GM19023 (cell line): Measurements from ENCODE around the gene KLK10.

ENCODE experiments used
- ATAC-seq: cut with Tn5 transposase; IDR thresholded peaks from one replicate; pipeline ENCODE4 v1.9.1; 2021; ENCODE audit warnings: mild to moderate bottlenecking, moderate library complexity; ENCODE audit not compliant: unreplicated experiment

Gene KLK10

DNA sequence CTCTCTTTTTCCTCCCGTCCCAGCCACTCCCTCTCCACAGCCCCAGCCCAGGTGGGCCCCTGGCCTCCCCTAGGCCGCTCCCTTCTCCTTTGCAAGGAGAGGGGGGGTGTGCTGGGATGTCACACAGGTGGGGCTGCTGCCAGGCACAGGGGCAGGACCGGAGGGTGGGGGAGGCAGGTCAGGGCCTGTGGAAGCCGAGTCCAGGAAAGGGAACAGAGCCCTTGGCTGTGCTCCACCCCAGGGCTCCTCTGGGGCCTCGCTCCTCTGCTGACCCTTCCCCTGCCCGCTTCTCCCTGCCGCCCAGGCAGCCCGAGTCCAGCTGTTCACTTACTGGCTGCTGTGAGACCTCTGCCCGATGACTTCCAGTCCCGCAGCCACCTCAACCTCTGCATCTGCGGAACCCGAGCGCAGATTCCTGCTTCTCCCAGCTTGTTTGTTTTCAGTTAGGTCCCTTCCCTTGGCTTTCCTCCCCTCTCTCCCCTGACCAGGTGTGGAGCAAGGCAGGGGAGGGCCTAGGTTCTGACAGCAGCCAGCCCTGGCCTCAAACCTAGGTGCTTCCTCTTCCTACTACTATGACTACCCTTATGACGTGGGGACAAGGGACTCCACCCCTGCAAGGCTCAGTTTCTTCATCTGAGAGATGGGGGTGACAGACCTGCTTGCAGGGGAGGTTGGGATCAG, 7.8 kb upstream of the KLK10 start:
- no peak for ATAC-seq

DNA sequence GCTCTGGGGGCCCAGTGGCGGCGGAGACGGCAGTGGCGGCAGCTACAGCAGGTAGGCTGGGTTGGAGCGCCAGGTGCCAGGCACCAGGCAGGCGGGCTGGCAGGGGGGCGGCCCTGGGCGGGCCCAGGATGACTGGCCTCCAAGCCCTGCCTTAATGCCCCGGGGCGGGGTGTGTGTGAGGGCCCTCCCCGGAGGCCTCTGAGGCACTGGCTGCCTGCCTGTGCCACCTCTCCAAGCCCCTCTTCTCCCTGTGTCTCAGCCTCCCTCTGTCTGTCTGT, 7.0 kb upstream of the KLK10 start, which contains the start of gene KLK11:
TSS of gene KLK11 (minus strand) at position 63 of the 278 bp plus-strand sequence. CDS start 985 bp downstream, outside the sequence.
- ATAC-seq, result no peak

DNA sequence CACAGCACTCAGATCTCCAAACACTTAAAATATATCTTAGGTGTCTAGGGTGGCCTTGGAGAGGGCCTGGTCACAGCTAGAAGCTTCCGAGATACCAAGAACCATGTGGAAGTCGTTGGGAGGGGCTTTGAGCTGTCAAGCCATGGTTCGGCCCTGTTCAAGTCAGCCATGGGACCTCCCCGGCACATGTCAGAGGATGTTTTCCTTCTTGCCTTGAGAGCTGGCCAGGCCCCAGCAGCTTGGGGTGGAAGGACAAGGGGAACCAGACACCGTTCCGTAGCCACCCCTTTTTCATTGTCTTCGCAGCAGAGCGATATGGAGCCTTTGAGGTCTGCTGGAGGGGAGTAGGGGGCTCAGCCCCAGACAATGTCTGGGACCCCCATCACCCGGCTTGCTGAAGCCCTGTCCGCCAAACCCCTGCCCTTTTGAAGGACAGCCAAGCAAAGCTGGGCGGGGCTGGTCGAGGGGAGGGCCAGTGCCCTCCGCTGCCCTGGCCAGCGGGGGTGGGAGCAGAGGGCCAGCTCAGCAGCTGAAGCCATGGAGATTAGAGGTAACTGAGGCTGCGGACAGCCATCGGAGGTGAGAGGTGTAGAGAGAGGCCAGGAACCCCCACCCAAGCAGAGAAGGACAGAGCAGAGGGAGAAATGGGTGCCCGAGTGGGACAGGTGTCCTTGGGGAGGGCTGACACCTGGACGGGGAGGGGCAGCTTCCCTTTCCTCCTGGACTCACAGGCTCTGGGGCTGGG, 6.5 kb upstream of the KLK10 start:
- no peak for ATAC-seq

DNA sequence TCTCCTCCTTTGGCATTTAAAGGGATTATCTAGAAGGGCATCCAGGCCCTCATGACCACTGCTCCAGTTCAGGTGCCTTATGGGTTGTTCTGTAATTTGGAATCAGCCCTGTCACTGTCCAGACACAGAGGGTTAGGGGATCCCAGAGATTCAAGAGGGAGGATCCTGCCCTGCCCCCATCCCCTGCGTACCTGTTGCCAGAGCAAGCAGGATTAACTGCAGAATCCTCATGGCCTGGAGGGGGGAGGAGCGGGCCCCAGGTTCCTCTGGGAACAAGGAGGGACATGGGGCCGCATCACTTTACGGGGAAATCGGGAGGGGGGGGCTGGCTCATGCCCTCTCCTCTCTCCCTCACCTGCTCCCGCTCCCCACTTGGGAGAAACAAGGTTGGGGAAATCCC, 5.9 kb upstream of the KLK10 start:
- ATAC-seq, result no peak

DNA sequence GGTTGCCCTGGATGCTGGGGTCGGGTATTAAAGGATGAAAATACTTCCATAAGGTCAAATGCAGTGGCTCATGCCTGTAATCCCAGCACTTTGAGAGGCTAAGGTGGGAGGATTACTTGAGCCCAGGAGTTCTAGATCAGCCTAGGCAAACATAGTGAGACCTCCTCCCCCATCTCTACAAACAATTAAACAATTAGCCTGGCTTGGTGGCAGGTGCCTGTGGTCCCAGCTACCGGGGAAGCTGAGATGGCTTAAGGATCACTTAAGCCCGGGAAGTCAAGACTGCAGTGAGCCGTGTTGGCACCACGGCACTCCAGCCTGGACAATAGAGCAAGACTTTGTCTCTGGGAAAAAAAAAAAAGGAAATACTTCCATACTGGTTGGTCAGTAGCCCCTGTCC, 5.4 kb upstream of the KLK10 start:
- no peak for ATAC-seq

DNA sequence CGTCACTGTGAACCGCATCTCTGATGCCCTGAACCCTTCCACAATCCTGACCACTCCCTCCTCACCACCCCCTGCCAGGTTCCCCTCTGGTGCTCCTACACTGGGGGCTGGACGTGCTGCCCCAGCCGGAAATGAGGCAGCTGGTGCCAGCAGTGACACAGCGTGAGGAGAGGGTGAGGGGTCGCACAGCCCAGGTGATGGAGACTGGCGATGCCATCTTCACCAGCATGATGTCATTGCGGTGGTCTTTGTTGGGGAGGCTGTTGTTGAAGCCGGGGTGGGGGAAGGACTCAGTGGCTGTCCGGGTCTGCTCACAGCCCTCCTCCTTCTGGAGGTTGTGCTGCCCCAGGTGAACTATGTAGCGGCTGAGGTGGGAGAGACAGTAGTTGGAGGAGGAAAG, 4.4 kb upstream of the KLK10 start:
- no peak for ATAC-seq

DNA sequence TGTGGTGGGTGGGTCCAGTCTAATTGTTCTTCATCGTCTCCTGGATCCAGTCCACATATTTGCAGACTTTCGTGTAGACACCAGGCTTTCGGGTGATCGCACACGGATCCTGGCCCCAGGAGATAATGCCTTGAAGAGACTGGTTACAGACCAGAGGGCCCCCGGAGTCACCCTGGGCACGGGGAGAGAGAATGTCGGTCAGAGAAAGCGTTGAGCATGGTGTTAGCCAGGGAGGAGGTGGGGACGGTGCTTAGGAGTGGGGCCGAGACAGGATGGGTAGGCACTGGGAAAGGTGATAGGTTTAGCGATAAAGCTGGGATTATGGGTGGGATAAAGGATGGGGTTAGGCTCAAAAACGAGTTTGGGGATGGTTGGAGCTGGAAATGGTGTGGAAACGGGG, 3.0 kb upstream of the KLK10 start:
- ATAC-seq, result no peak

DNA sequence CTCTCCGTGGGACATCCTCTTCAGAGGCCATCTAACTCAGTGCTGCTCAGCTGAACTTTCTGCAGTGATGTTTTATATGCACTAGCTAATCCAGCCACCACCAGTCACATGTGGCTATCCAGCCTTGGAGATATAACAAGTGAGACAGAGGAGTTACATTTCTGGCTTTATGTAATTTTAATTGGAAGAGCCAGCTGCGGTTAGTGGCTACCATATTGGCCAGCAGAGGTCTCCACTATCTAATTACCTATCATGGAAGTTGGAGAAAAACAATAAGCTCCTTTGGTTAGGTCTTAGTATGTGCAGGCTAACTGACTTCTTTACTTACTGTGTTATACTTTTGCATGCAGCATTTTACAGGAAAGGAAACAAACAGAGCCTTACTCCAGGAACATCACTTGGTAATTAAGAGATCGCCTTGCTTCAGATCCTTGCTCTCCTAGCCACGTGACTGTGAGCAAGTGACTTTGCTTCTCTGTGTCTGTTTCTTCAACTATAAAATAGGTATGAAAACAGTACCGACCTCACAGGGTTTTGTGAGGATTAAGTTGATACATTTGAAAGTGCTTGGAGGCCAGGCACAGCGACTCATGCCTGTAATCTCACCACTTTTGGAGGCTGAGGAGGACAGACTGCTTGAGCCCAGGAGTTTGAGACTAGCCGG, 1.6 kb upstream of the KLK10 start:
- no peak for ATAC-seq

DNA sequence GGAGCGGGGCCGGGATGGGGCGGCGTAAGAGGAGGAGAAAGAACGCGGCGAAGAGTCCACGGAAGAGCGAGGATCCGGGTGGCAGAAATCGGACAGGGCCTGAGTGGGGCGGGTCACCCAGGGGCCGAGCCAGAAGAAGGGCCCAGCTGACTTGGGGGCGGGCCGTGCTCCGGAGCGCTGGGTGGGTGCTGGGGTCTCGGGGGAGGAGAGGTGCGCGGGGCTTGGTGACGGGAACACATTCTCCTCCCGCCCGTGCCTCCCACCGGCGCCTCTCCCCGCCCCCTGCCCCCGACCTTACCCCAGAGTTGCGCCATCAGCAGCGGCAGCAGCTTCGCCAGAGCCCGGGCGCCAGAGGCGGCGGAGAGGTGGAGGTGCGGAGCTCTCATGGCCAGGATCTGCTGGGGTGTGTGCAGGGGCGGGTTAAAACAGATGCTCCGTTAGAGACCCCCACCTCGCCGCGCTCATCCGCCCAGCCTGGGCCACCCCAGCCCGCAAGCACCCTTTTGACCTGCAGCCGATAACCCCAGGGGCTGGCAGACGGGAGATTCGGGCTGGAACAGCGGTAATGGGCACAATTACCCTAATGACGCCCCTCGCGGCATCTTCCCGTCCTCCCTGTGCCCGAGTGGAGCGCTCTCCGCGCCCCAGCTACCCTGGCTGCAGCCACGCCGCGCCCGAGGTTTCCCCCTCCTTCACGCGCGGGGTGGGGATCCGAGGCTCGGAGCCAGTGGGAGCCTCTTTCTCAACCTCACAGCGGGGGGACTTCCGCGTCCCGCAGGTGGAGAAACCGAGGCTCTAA, 565 bp downstream of the KLK10 start:
- ATAC-seq, result no peak

DNA sequence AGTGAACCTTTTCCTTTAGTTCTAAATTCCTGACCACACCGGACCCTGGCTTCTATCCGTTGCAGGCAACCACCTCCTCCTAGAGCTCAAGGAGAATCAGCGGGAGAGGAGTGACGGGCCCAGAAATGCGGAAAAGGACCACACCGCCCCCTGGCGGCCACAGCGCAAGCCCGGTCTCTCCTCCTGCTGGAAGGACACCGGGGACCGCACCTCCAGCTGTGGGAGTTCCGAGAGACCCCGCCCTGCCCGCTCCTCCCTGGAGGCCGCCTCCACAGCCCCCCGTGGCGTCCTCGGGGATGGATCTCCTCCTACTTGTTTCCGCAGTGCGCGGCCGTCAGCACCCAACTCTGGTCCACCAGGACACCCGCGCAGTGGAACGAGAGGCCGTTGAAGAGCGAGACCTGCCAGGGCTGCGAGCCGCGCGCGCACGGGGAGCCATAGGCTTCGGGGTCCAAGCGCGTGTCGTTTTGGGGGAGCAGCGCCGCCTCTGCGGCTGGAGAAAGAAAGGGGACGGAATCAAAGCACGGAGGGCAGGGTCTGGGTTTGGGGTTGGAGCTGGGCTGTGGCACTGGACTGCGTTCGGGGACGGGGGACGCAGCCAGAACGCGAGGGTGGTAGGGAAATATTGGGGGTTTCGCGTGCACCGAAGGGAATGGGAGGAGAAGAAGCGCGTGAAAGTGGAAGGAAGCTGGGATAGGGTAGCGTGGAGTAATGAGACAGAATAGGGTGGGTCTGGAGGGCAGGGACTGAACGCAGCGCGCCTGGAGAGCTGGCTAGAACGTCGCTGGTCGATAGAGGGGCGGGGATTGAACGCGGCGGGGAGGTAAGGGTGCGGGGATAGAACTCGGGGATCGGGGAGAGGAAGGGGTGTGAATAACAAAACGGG, 2.5 kb downstream of the KLK10 start:
- ATAC-seq, result no peak

DNA sequence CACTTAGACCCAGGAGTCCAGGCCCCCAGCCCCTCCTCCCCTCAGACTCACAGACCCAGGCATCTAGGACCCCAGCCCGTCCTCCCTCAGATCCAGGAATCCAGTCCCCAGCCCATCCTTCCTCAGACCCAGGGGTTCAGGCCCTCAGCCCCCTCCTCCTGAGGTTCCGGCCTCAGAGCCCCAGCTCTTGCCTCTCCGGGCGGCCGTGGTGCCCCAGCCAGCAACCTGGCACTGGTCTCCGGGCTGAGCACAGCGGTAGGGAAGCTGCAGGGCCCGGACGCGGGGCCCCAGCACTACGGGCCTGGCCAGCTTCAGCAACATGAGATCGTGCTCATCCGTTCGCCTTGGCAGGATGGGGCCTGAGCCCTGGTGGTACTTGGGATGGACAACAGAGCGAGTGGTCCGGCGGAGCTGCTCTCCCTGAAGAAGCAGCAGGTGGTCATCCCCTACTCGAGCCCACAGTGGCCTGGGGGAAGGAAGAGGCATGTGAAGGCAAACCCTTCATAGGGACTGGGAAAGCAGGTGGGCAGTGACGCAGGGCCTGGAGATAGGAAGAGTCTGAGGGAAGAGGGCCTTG, 3.7 kb downstream of the KLK10 start:
- no peak for ATAC-seq

DNA sequence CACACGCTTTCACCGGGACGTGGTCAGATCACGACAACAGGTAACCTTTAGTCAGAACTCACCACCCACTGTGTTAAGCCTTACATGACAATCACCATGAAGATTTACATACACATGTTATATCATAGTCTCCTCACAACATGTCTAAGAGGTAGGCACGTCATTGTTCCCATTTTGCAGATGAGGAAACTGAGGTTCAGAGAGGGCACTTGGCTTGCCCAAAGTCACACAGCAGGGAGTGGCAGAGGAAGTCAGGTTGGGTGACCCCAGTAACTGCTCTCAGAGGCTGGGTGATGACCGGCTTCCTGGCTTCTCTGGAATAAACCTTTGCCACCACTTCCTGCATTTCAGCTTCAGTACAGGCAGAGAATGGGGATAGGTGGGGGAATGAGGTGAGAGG, 5.3 kb downstream of the KLK10 start:
- no peak for ATAC-seq

DNA sequence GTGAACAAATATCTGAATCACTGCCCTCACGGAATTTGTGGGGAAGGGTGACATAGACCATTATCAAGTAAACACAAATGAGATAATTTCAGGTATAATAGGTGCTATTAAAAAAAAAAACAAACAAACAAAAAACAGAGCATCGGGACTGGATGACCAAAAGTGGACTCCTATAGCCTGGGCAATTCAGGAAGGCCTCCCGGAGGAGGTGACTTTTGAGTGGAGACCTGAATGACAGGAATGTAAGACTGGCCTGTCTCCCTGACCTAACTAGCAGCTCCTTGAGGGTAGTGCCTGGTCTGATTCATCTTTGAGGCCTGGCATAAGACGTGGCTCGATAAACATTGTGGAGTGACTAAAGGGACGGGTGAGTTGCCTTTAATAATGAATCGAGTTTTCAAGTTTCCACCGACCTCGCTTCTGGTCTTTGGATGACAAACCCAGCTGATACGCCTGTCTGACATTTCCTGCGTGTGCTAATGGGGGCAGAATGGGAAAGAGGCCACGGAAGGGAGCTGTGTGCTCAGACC, 6.8 kb downstream of the KLK10 start:
- ATAC-seq, result no peak

DNA sequence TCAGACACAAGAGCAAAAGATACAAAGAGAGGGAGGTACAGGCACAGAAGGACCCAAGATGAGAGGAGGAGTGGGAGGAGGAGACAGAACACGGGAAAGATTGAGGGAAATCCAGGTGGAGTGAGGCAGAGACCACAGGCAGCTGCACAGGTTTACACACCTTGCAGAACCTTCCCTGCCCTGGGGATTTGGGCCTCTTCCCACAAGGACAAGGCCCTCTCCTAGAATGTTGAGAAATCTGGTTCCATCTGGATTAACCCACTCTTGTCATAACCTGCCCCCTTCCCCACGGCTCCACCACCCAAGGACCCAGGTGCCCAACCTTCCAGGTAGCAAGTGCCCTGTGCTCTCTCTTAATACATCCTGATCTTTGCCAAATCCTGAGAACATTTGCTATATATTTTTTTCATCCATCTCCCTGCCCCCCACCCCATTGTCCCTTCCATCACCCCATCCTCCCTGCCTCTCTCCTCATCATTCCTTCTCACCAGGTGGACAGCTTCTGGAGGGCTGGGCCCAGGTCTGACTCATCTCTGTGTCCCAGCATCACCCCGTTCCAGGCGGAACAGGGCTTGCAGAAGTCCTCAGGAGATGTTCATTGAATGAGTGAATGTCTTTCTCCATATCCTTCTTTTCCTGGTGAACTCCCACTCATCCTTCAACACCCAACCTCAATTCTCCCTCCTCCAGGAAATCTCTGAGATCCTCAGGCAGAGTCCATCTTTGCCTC, 9.3 kb downstream of the KLK10 start:
- ATAC-seq, result no peak

DNA sequence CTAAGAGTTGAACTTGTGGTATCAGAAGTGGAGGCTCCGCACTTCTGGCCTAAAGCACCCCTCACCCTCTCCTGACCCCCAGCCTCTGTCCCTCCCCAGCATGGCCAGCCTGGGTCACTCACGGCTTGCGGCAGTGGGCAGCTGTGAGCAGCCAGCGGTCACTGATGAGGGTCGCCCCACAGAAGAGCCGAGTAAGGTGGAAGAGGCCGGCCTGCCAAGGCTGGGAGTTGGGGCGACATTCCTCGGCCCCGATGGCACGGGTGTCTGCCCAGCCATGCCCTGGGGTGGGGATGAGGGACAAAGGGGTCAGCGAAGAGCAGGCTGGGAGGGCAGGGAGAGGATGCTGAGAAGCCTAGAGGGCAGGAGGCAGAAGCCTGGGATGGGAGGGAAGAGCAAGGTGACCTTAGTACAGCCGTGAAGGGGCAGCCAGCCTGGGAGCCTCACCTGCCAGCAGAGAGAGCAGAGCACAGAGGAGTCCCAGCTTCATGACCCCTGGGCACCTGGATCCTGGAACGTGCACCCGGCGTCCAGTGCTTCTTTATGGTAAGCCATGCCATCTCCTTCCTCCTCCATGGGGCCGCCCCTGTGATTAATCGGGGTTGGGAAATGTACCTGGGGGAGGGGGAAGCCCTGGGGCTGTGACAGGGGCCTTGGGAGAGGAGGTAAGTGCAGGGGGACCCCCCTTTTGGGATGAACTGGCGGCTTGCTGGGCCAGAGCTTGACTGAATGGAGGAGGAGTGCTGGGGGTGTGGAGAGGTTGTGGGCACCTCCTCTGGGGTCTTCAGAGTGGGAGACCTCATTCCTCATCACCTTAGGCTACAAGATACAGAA, 10.2 kb downstream of the KLK10 start:
- ATAC-seq, result no peak

DNA sequence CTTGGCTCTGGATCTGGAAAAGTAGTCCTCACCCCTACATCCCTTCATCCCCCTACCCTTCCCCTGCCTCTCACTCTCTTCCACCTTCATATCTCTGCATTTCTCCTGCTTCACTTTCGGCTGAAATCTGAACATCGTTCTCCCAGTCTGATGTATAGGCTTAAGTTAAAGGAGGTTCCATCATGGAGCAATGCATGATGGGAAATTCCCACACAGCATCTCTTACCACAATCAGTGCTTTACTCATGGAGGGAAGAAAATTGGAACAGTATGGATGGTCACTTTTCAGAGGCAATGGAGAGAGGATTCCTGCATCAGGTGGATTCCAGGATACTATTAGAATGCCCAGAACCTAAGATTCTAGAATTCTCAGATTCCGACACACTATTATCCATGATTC, 12.0 kb downstream of the KLK10 start:
- ATAC-seq, result no peak

DNA sequence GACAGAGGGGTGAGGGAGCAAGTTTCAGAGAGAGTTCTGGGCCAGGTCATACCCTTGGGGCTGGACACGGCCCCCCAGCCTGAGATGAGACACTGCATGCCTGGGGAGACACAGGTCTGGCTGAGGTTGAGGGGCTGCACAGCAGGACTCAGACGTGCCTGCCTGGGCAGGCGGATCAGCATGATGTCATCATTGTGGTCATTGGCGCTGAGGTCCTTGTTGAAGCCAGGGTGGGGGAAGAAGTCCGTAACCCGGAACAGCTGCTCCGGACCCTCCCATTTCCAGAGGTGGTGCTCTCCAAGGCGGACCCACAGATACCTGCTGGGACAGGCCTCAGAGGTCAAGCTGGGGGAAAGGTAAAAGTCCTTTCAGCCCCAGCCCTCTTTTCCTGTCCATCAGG, 13.1 kb downstream of the KLK10 start:
- ATAC-seq, result no peak

DNA sequence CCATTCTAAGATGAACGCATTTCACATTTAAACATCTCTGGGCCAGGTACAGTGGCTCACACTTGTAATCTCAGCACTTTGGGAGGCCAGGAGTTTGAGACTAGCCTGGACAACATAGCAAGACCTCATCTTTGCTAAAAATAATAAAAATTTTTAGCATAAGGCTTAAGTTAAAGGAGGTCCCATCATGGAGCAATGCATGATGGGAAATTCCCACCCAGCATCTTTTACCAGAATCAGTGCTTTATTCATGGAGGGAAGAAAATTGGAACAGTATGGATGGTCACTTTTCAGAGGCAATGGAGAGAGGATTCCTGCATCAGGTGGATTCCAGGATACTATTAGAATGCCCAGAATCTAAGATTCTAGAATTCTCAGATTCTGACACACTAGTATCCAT, 14.3 kb downstream of the KLK10 start:
- no peak for ATAC-seq
